OCI-LY1 (cell line): ENCODE data around the gene PCDHGA3.
"Not testable (repeated sequence)": the region's sequence is repeated elsewhere in the genome, so short reads cannot be mapped to it uniquely, and the experiment has no call there.

ENCODE experiments used
- H2AFZ ChIP-seq: fragments of 200-600 bp; sonication (generic), shearing (Covaris generic); 2 replicates; pipeline ENCODE4 v1.6.0; 2014; ENCODE audit warnings: antibody characterized with exemption, mild to moderate bottlenecking, low read length
- H3F3A ChIP-seq: fragments of 200-600 bp; sonication (generic), shearing (Covaris generic); 2 replicates; pipeline ENCODE4 v1.6.0; 2014; ENCODE audit warnings: mild to moderate bottlenecking, antibody characterized with exemption, low read length, moderate library complexity; ENCODE audit not compliant: insufficient read depth
- H3K27ac ChIP-seq: fragments of 200-600 bp; sonication (generic); 2 replicates; pipeline ENCODE4 v1.5.1; 2014; ENCODE audit warnings: low read length, mixed run types, mild to moderate bottlenecking, low read depth; ENCODE audit not compliant: poor library complexity, severe bottlenecking
- H3K27me3 ChIP-seq: fragments of 200-600 bp; sonication (generic); 2 replicates; pipeline ENCODE4 v1.6.0; 2014; ENCODE audit warnings: antibody characterized with exemption, mild to moderate bottlenecking, low read length, moderate library complexity; ENCODE audit not compliant: insufficient read depth
- H3K36me3 ChIP-seq: fragments of 200-600 bp; sonication (generic); 2 replicates; pipeline ENCODE4 v1.6.1; 2014; ENCODE audit warnings: mild to moderate bottlenecking, antibody characterized with exemption, low read length, moderate library complexity, mixed read lengths; ENCODE audit not compliant: insufficient read depth
- H3K4me1 ChIP-seq: fragments of 200-600 bp; sonication (generic); 2 replicates; pipeline ENCODE4 v1.5.1; 2014; ENCODE audit warnings: mild to moderate bottlenecking, low read length, moderate library complexity; ENCODE audit not compliant: insufficient read depth, severe bottlenecking
- H3K4me2 ChIP-seq: fragments of 200-600 bp; sonication (generic), shearing (Covaris generic); 2 replicates; pipeline ENCODE4 v1.6.1; 2014; ENCODE audit warnings: low read length
- H3K4me3 ChIP-seq: fragments of 200-600 bp; sonication (generic); 2 replicates; pipeline ENCODE4 v1.5.1; 2014; ENCODE audit warnings: low read length, low read depth, mild to moderate bottlenecking, mixed read lengths; ENCODE audit not compliant: poor library complexity, severe bottlenecking
- H3K79me2 ChIP-seq: fragments of 200-600 bp; shearing (Covaris generic); 2 replicates; pipeline ENCODE4 v1.6.1; 2016; ENCODE audit warnings: mixed run types, low read length, mixed read lengths; ENCODE audit not compliant: insufficient read depth
- H3K9ac ChIP-seq: fragments of 200-600 bp; sonication (generic), shearing (Covaris generic); 2 replicates; pipeline ENCODE4 v1.6.1; 2014; ENCODE audit warnings: mild to moderate bottlenecking, low read length, mixed read lengths
- H3K9me2 ChIP-seq: fragments of 200-600 bp; sonication (generic), shearing (Covaris generic); 2 replicates; pipeline ENCODE4 v1.6.1; 2014; ENCODE audit warnings: low read depth, mild to moderate bottlenecking, low read length, mixed read lengths
- H3K9me3 ChIP-seq: fragments of 200-600 bp; shearing (Covaris generic); 2 replicates; pipeline ENCODE4 v1.6.1; 2014; ENCODE audit warnings: low read length, mixed read lengths
- H4K20me1 ChIP-seq: fragments of 200-600 bp; sonication (generic), shearing (Covaris generic); 2 replicates; pipeline ENCODE4 v1.6.0; 2016; ENCODE audit warnings: mild to moderate bottlenecking, low read length; ENCODE audit not compliant: insufficient read depth
- CTCF ChIP-seq: fragments of 200-600 bp; sonication (generic), shearing (Covaris generic); IDR thresholded peaks from 2 replicates; pipeline ENCODE4 v1.5.1; 2017; ENCODE audit warnings: mild to moderate bottlenecking, antibody characterized with exemption, low read length, moderate library complexity, mixed read lengths
- EZH2 ChIP-seq: fragments of 200-600 bp; sonication (generic), shearing (Covaris generic); IDR thresholded peaks from 2 replicates; pipeline ENCODE4 v1.8.0; 2017; ENCODE audit warnings: borderline replicate concordance, mixed run types, mild to moderate bottlenecking, antibody characterized with exemption, low read length, moderate library complexity, mixed read lengths

PCDHGA3 gene

GRCh38 chr5:141393267-141393666 is 49.6 kb downstream of the PCDHGA3 start:
- no peak overlapping the region for H2AFZ ChIP-seq
- H4K20me1 ChIP-seq = no peaks in the 10 kb centered on the region
- H3K36me3 ChIP-seq = no peaks in the 10 kb centered on the region
- H3K4me1 ChIP-seq = no peaks in the 10 kb centered on the region
- H3K4me3 ChIP-seq = no peak overlapping the region
- no peak overlapping the region for H3K4me2 ChIP-seq
- no peak for TF ChIP-seq EZH2
- no peak for TF ChIP-seq CTCF
- H3K9me2 ChIP-seq = no peaks in the 10 kb centered on the region
- H3F3A ChIP-seq = no peaks in the 10 kb centered on the region
- no peaks in the 10 kb centered on the region for H3K79me2 ChIP-seq
- H3K27me3 ChIP-seq = no peaks in the 10 kb centered on the region
- no peak overlapping the region for H3K9ac ChIP-seq
- peaks cover 6% of the 10 kb centered on the region; the same call in 1 of the 2 replicates for H3K9me3 ChIP-seq
- H3K27ac ChIP-seq = no peak overlapping the region

- not testable (repeated sequence) for H2AFZ ChIP-seq, H3K9me3 ChIP-seq, H3K9me2 ChIP-seq, H4K20me1 ChIP-seq, H3K79me2 ChIP-seq, H3K4me2 ChIP-seq, H3K9ac ChIP-seq, H3K4me3 ChIP-seq, H3K27me3 ChIP-seq, H3K4me1 ChIP-seq, H3F3A ChIP-seq, H3K27ac ChIP-seq, H3K36me3 ChIP-seq
Measured at GRCh38 chr5:141394401-141395187, 51.0 kb downstream of the PCDHGA3 start.
